Raji (cell line): ENCODE data around the gene GNG3.

Experiments
- POLR2A ChIP-seq: IDR thresholded peaks from 2 replicates; pipeline ENCODE4 v1.6.1; 2011; ENCODE audit warnings: low read depth, low read length, control low read depth; ENCODE audit not compliant: insufficient read depth

The GNG3 gene

DNA sequence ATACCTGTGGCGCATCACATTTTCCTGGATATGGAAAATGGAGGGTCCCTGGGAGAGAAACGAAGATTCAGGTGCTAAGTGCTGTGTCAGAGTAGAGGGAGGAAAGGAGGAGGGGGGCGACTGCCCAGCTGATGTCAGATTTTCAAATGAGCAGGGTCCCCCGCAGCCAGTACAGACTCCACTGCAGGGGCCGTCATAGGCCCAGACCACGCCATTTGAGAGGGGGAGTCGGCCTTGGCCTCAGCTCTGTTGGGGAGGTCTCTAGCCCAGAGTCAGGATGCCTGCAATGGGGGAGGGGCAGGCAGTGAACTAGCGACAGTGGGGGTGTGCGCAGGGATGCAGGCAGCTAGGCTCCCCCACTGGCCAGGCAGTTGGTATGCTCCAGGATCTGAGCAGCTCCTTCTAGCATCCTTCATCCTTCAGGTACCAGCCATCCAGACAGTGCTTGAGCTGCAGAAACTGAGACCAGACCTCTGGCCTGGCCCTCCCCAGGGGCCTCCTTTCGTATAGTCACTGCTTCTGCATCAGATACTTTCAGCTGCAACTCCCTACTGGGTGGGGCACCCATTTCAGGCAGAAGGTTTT is at the start of gene GNG3, which contains the start of gene BSCL2:
Gene GNG3 (plus strand): TSS at position 400 of the 585 bp plus-strand sequence. CDS start 620 bp downstream, outside the sequence.
Gene BSCL2 (minus strand): TSS at position 148 of the 585 bp plus-strand sequence. CDS start 229 bp downstream, outside the sequence.
- no peak for TF ChIP-seq POLR2A

DNA sequence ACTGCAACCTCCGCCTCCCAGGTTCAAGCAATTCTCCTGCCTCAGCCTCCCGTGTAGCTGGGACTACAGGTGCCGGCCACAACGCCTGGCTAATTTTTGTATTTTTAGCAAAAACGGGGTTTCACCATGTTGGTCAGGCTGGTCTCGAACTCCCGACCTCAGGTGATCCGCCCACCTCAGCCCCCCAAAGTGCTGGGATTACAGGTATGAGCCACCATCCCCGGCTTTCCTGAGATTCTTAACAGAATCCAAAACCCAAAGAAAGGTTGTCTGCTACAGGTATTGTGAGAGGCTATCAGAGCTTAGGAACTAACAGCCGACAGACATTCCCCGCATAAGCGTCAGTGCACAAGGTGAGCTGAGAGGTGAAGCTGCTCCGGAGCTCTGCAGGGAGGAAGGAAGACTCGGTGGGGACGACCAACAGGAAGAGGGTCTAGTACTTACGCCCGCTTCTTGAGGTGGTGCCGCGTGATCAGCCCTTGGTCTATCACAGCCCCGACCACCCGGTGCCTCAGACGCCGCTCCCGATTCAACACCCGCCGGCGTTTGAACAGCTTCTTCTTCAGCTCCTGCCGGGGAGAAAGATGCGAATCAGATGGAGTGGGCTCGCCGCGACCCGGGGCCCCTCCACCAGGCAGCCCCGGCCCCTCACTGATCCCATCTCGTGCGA is 42.9 kb upstream of the GNG3 start:
- TF ChIP-seq POLR2A: no peak

DNA sequence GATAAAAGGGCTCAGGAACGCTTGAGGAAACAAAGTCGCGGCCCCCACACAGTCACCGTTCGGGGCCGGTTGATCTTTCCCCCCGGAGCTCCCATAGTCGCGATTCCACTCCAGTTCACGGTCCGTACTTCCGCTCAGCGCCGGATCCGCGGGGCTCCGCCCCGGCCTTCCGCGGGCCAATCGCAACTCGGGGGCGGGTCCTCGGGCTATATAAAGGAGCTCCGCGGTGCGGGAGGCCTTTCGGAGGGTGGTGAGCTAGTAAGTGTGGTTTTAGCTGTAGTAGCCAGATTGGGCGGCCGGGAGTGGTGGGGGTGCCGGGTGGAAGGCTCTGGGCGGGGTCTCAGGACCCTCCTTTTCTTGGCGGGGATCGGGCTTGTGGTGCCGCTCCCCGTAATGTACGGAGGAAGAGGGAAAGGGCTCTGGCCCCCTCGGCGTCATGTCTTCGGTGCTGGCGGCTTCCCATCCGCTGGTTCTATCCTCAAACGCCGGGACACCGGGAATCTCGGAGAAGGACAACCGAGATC is 42.3 kb upstream of the GNG3 start, which contains the start of the genes C11orf98 and CSKMT:
Gene C11orf98 (minus strand): TSS at position 136 of the 524 bp plus-strand sequence. CDS start 41 bp downstream, at position 95.
Gene CSKMT (plus strand): TSS at position 238 of the 524 bp plus-strand sequence. CDS start 568 bp downstream, outside the sequence.
- TF ChIP-seq POLR2A: peak; percentile 93

DNA sequence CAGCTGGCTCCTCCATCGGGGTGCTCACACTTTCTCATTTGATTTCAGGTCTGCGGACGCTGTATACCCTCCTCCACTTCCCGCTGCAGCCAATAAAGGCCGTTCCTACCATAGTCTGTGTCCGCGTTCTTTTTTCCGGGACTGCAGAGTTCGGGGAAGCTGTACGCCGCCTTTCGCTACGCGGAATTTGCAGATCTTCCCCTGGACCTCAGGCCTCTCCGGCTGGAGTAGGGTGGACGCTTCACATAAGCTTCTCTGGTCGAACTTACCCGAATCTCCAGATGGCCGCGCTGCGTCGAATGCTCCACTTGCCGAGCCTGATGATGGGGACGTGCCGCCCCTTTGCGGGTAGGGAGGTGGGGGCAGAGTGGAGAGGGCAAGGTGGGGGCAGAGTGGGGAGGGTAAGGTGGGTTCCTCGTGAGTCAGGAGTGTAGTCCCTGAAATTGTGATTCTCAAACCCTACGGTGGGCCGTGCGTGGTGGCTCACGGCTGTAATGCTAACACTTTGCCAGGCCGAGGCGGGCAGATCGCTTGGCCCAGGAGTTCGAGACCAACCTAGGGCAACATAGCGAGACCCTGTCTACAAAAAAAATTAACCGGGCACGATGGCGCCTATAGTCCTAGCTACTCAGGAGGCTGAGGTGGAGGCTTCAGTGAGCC is 41.7 kb upstream of the GNG3 start:
- no peak; the same call in 1 of the 2 replicates for TF ChIP-seq POLR2A

DNA sequence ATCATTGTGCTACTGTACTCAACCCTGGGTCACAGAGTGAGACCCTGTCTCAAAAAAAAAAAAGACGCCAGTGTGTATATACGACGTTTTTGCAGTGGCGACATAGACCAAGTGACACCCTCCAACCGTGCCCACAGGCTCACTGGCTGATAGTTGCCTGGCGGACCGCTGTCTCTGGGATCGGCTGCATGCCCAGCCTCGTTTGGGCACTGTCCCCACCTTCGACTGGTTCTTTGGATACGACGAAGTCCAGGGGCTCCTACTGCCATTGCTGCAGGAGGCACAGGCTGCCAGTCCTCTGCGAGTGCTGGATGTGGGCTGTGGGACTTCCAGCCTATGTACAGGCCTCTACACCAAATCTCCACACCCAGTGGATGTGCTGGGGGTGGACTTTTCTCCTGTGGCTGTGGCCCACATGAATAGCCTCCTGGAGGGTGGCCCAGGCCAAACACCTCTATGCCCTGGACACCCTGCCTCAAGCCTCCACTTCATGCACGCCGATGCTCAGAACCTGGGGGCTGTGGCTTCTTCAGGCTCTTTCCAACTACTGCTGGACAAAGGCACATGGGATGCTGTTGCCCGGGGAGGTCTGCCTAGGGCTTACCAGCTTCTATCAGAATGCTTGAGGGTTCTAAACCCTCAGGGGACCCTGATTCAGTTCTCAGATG is 41.1 kb upstream of the GNG3 start:
- TF ChIP-seq POLR2A: peak; percentile 69

DNA sequence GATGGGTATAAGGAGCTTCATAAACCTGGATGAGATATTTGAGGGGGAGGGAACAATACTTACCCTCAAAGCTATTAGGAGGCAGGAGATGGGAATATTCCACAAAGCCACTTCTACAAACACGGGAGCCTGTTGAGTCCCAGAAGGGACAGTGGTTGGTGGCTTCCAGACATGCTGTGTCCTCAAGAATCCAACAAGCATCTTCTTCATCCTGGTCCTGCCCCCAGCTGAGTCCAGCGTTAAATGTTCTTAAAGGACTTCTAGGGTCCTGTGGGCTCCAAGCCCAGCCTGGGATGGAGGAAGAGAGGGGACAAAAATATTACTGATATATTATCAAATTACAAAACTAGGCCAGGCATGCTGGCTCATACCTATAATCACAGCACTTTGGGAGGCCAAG is 40.0 kb upstream of the GNG3 start:
- TF ChIP-seq POLR2A: peak; percentile 36; the same call in 1 of the 2 replicates

DNA sequence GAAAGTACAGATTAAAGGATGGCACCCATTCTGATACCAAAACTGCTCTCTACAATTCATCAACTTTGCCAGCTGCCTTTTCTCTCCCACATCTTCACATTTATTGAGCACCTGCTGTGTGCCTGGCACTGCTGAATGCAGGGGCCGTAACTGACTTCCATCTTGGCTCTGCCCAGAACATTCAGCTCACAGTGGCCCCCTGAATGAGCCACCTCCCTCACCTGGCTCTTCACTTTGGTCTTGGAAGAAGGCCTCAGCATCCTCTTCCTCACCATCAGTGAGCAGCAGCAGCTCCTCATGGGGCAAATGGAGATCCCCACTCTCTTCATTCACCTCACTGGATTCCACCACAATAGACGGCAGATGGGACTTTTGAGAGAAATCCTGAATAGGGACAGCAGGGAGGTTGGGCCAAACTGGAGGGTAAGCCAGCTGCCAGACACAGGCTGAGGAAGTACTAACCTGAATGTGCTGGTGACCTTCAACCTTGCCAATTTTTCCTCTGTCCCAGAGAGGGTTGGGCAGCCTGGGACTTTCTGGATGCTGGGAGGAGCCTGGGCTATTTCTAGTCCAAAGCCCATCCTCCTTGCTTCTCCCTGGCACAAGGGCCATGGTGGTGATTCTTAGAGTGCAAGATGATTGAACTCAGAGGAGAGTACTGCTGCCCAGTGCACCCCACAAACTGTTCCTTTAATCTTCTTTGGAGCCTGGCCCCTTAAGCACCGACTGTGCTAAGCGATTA is 37.9 kb upstream of the GNG3 start:
- TF ChIP-seq POLR2A: peak; percentile 43; the same call in 1 of the 2 replicates

DNA sequence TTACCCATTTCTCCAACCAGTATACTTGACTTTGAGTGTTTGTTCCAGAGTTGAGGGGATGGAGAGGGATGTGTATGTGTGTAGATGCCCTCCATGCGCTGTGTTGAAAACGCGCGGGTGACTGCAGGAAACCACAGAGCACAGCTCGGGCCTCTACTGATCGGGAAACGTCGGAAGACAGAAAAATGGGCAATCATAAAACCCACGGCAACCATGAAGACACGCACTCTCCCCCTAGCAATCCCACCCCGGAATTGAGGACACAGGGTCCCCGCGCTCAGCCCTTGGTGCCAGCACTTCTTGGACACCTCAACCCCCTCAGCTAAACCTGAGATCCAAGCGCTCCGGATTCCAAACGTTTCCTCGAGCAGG is 36.3 kb upstream of the GNG3 start:
- TF ChIP-seq POLR2A: no peak

DNA sequence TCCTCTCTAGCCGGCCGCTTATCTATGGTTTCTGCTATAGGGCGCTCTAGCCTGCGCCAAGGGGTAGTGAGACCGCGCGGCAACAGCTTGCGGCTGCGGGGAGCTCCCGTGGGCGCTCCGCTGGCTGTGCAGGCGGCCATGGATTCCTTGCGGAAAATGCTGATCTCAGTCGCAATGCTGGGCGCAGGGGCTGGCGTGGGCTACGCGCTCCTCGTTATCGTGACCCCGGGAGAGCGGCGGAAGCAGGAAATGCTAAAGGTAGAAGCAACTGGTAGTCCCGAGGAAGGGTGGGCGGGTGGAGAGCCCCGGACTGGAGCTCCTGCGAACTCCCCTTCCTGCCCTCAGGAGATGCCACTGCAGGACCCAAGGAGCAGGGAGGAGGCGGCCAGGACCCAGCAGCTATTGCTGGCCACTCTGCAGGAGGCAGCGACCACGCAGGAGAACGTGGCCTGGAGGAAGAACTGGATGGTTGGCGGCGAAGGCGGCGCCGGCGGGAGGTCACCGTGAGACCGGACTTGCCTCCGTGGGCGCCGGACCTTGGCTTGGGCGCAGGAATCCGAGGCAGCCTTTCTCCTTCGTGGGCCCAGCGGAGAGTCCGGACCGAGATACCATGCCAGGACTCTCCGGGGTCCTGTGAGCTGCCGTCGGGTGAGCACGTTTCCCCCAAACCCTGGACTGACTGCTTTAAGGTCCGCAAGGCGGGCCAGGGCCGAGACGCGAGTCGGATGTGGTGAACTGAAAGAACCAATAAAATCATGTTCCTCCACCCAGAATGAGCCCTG is 35.7 kb upstream of the GNG3 start, which contains the start of the genes LBHD1 and UQCC3:
Gene LBHD1 (minus strand): TSS at position 660 of the 782 bp plus-strand sequence. CDS start 2,236 bp downstream, outside the sequence.
Gene UQCC3 (plus strand): TSS at position 66 of the 782 bp plus-strand sequence. CDS start 73 bp downstream, at position 139.
- TF ChIP-seq POLR2A: peak; percentile 87

DNA sequence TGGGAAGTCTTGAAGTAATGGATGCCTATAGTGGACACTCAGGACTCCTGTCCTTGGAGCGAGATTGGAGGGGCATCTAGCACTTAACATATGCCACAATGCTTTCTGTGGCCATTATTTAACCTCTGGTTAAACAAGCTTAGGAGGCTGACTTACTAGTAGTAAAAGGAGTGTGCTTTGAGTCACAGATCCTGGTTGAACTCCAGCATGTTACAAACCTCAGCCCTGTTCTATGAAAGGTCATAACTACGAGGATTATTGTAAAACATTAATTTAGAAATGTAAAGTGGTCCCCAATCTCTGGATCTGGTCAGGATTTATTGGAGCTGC is 34.3 kb upstream of the GNG3 start:
- 0 out of 2 replicates have a peak, but pooled peaks have one; percentile 3 for TF ChIP-seq POLR2A

DNA sequence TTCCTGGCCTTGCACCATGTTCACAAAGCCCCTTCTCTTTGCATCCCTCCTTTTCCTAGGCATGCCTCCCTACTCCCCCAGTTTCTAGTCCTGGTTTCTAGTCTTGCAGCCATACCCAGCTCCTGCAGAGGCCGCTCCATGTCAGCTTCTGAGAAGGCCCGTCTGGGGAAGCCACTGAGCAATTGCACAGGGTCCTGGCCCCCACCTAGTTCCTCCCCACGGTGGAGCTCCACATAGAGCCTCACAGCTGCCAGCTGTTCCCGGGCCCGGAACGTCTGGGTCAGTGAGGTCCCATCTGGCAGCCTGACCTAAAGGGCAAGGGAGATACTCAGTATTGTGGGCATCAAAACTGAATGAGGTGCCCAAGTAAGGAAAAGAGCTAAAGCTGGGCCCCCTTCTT is 30.8 kb upstream of the GNG3 start:
- TF ChIP-seq POLR2A: no peak

DNA sequence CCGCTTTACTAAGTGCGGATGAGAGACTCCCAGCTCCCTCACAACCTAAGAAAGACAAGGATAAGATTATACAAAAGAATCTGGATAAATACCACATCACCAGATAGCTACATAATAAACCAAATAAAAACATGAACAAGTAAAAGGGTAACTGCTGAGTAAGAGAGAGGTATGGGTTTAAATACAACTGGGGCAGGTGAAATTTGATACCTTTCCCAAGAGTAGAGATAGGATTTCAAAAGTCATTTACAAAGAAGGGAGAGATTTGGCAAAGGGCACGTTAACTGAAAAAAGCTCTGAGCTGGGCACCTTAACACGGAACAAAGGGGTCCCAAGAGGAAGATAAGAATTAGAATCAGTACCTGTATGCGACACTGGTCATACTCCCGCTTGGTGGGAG is 30.3 kb upstream of the GNG3 start:
- TF ChIP-seq POLR2A: no peak

DNA sequence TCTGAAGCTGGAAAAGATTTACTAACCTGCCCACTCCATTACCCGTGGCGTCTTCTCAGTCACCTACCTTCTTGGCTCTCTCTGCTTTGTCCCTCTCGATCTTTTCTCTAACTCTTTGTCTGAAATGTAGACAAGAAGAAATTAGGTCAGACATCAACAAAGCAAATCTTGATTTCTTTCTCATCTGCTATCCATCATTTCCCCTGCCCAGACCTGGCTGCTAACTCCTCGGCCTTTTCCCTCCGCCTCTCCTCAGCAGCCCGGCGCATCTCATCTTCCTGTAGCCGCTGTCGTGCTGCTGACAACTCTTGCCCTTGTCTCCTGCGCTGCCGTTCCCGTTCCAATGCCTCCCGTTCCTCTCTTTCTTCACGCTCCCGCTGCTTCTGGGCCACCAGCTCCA is 29.8 kb upstream of the GNG3 start:
- no peak for TF ChIP-seq POLR2A
